Measurements from ENCODE around the gene ENOSF1.

The ENOSF1 gene

DNA sequence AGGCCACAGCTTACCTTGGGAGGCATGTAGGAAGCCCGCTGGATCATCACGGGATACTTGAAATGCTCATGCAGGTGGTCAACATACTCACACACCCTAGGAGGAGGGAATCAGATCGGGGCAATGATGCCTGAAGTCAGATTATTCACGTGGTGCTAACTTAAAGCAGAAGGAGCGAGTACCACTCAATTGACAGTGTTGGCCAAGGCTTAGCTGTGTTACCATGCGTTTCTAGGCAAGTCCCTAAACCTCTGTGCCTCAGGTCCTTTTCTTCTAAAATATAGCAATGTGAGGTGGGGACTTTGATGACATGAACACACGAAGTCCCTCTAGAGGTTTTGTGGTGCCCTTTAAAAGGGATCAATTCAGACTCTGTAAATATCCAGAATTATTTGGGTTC is 37.1 kb downstream of the ENOSF1 start:
- in situ Hi-C loops (cut with MboI; ENCODE audit: low sequenced_read_pairs), result no loop called here

GRCh38 chr18:673769-674168 is 38.7 kb downstream of the ENOSF1 start:
- in situ Hi-C loops (cut with MboI; ENCODE audit: low sequenced_read_pairs), result no loop called here

- in situ Hi-C loops (cut with MboI; ENCODE audit: low sequenced_read_pairs), result no loop called here
These were observed 39.1 kb downstream of the ENOSF1 start for GRCh38 chr18:673317-673716.

- in situ Hi-C loops (cut with MboI; ENCODE audit: low sequenced_read_pairs), result no loop called here
These were observed 41.0 kb downstream of the ENOSF1 start for GRCh38 chr18:671405-671804.

- in situ Hi-C loops (cut with MboI; ENCODE audit: low sequenced_read_pairs), result no loop called here
These were observed 41.9 kb downstream of the ENOSF1 start for GRCh38 chr18:670522-670921.

- in situ Hi-C loops (cut with MboI; ENCODE audit: low sequenced_read_pairs), result no loop called here
These were observed 43.4 kb downstream of the ENOSF1 start for GRCh38 chr18:669077-669476.

GRCh38 chr18:668260-668659 is 44.2 kb downstream of the ENOSF1 start:
- in situ Hi-C loops (cut with MboI; ENCODE audit: low sequenced_read_pairs), result no loop called here

GRCh38 chr18:666628-667027 is 45.8 kb downstream of the ENOSF1 start:
- in situ Hi-C loops (cut with MboI; ENCODE audit: low sequenced_read_pairs), result no loop called here

DNA sequence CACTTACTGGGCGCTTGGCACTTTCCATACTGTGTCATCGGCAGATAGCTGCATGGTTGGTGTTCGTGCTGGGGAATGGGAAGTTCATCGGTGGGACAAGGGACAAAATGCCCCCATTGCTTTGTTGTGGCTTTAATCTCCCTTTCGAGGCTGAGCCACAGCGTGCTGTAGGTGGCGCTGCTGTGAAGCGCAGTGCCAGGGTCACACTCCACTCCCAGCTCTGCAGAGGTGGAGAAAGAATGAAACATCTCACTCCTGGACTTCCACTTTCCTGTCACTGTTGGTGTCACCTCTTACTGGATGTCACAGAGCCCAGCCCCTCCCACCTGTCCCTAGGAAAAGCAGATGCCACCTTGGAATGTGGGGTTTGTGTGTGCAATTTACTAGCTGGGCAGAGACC is 46.3 kb downstream of the ENOSF1 start:
- in situ Hi-C loops (cut with MboI; ENCODE audit: low sequenced_read_pairs), result no loop called here

- in situ Hi-C loops (cut with MboI; ENCODE audit: low sequenced_read_pairs), result no loop called here
These were observed 50.2 kb downstream of the ENOSF1 start for GRCh38 chr18:662197-662596.

DNA sequence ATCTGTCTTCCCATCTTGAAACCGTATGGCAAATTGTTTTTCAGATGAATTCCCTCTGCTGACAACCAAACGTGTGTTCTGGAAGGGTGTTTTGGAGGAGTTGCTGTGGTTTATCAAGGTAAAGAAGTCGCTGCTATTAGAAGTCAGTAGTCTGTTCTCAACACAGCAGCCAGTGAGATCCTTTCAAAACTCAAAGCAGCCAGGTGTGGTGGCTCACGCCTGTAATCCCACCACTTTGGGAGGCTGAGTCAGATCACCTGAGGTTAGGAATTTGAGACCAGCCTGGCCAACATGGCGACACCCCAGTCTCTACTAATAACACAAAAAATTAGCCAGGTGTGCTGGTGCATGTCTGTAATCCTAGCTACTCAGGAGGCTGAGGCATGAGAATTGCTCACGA is 52.8 kb downstream of the ENOSF1 start:
- in situ Hi-C loops (cut with MboI; ENCODE audit: low sequenced_read_pairs), result no loop called here

- in situ Hi-C loops (cut with MboI; ENCODE audit: low sequenced_read_pairs), result no loop called here
These were observed 53.4 kb downstream of the ENOSF1 start for GRCh38 chr18:658947-659533.

- in situ Hi-C loops (cut with MboI; ENCODE audit: low sequenced_read_pairs), result no loop called here
These were observed 54.2 kb downstream of the ENOSF1 start for GRCh38 chr18:658001-658946.

- in situ Hi-C loops (cut with MboI; ENCODE audit: low sequenced_read_pairs), result no loop called here
These were observed 55.0 kb downstream of the ENOSF1 start, which contains the start of gene TYMS for GRCh38 chr18:657311-658000. Gene TYMS (plus strand): TSS chr18:657653. CDS start chr18:657743, 90 bp downstream.

DNA sequence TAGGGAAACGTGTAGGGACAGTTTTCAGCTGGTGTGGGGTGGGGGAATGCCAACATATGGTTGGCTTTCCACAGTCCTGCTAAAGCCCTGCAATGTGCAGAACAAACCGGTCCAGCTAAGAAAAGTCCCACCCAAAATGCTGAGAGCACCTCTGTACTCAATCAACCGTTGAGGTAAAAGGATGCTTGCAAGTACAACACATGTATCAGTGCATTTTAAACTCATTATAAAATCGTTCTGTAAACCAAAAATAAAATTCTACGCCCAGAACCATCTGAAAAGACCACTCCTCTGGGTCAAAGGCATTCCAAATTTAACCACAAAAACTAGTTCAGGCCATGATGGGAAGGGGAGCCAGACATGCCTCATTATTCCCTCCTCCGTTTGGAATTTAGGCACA is 57.0 kb downstream of the ENOSF1 start:
- in situ Hi-C loops (cut with MboI; ENCODE audit: low sequenced_read_pairs), result no loop called here

DNA sequence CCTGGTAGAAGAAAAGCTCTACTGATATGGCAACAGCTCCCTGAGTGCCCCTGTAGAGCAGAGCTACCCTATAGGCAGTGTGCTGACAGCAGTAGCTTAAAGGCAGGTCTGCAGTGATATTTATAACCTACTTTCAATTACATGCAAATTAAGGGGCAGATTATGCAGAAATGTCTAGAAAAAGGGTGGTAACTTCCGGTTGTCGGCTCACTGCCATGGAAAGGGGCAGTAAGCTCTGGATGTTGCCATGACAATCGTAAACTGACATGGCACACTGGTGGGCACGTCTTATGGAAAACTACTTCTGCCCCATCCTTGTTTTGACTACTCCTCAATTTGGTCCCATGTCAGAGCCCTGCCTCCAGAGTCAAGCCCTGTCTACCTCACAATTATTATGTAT is 57.8 kb downstream of the ENOSF1 start:
- in situ Hi-C loops (cut with MboI; ENCODE audit: low sequenced_read_pairs), result no loop called here

- in situ Hi-C loops (cut with MboI; ENCODE audit: low sequenced_read_pairs), result no loop called here
These were observed 58.9 kb downstream of the ENOSF1 start for GRCh38 chr18:653512-653911.

DNA sequence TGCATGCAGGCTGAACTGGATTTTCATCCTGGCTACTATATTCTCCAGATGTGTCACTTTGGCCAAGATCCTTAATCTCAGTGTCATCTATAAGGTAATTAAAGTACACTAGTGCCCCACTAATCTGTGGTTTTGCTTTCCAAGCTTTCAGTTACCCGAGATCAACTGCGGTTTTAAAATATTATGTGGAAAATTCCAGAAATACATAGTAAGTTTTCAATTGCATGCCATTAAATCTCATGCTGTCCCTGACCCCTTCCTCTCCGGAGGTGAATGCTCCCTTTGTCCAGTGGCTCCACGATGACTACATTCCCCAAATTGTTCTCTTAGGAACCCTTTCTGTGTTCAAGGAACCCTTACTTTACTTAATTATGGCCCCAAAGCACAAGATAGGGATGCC is 60.3 kb downstream of the ENOSF1 start:
- in situ Hi-C loops (cut with MboI; ENCODE audit: low sequenced_read_pairs), result no loop called here

DNA sequence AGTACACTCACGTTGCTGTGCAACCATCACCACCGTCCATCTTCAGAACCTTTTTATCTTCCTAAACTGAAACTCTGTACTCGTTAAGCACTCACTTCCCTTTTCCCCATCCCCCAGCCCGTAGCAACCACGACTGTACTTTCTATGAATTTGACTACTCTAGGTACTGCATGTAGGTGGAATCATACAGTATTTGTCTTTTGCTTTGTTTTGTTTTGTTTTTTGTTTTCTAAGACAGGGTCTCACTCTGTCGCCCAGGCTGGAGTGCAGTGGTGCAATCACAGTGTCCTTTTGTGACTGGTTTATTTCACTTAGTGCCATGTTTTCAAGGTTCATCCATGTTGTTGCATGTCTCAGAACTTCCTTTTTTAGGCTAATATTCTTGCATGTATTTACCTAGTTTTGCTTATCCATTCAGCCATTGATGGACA is 62.0 kb downstream of the ENOSF1 start:
- in situ Hi-C loops (cut with MboI; ENCODE audit: low sequenced_read_pairs), result no loop called here

- in situ Hi-C loops (cut with MboI; ENCODE audit: low sequenced_read_pairs), result no loop called here
These were observed 63.1 kb downstream of the ENOSF1 start for GRCh38 chr18:649341-649740.

- in situ Hi-C loops (cut with MboI; ENCODE audit: low sequenced_read_pairs), result no loop called here
These were observed 65.1 kb downstream of the ENOSF1 start for GRCh38 chr18:647304-647703.
